IMR-90 (cell line): ENCODE results near the gene ABCB9. TPM values are rescaled to one million over a fixed set of nuclear protein-coding genes. Genes with fewer than 3 reads are reported as not detected.
A peak's percentile ranks its signal among the peaks of the same experiment; 100 is the strongest.

Experiments
- ATAC-seq: fragments of 200-7000 bp; cut with Tn5 transposase; 2 replicates; pipeline ENCODE4 v1.9.1; 2020; ENCODE audit warnings: low read depth, mild to moderate bottlenecking, moderate library complexity
- BruUV-seq: library from RNA; stranded (reverse); fragments of 400-500 nt; replicated peaks from 2 replicates; lab custom pipeline; 2021; lab: Mats Ljungman, UMichigan
- CTCF ChIA-PET: fragments of 300-600 bp; formaldehyde crosslinking; extraction: SDS; loops from one replicate; lab custom pipeline; 2021; ENCODE audit warnings: antibody characterized with exemption; lab: Yijun Ruan, JAX
- POLR2A ChIA-PET: fragments of 300-600 bp; sonication (Branson Sonifier 250); formaldehyde crosslinking; loops from one replicate; lab custom pipeline; 2022; ENCODE audit warnings: antibody characterized with exemption; ENCODE audit not compliant: unreplicated experiment; lab: Charles Lee
- DNase-seq: peaks from one replicate; pipeline ENCODE4 v3.0.0; 2013
- H2AFZ ChIP-seq: replicated peaks from 2 replicates; pipeline ENCODE3; 2013; ENCODE audit warnings: low read length, mild to moderate bottlenecking; ENCODE audit not compliant: poor library complexity
- H2AK5ac ChIP-seq: 2 replicates; pipeline ENCODE4 v1.6.1; 2013; ENCODE audit warnings: low read depth, low read length, inconsistent platforms
- H2AK9ac ChIP-seq: replicated peaks from 2 replicates; pipeline ENCODE3; 2013; ENCODE audit warnings: mild to moderate bottlenecking, low read depth, low read length, moderate library complexity; ENCODE audit not compliant: poor library complexity
- H2BK120ac ChIP-seq: 2 replicates; pipeline ENCODE4 v1.6.1; 2013; ENCODE audit warnings: low read depth, low read length, inconsistent platforms
- H2BK15ac ChIP-seq: 3 replicates; pipeline ENCODE4 v1.6.1; 2013; ENCODE audit warnings: low read depth, low read length, inconsistent platforms
- H2BK20ac ChIP-seq: 2 replicates; pipeline ENCODE4 v1.6.1; 2013; ENCODE audit warnings: low read depth, mild to moderate bottlenecking, inconsistent platforms, low read length, moderate library complexity
- H2BK5ac ChIP-seq: 2 replicates; pipeline ENCODE4 v1.6.1; 2013; ENCODE audit warnings: mild to moderate bottlenecking, low read depth, low read length, inconsistent platforms; ENCODE audit not compliant: poor library complexity, severe bottlenecking
- H3K14ac ChIP-seq: replicated peaks from 2 replicates; pipeline ENCODE4 v1.6.1; 2013; ENCODE audit warnings: low read depth, low read length, inconsistent platforms
- H3K18ac ChIP-seq: 2 replicates; pipeline ENCODE4 v1.6.1; 2013; ENCODE audit warnings: low read depth, low read length, control low read depth
- H3K23ac ChIP-seq: 2 replicates; pipeline ENCODE4 v1.6.1; 2013; ENCODE audit warnings: low read depth, low read length, inconsistent platforms
- H3K27ac ChIP-seq: 2 replicates; pipeline ENCODE4 v1.5.1; 2013; ENCODE audit warnings: mild to moderate bottlenecking, control low read depth, low read length; ENCODE audit not compliant: insufficient read depth
- H3K27me3 ChIP-seq: 2 replicates; pipeline ENCODE4 v1.6.1; 2013; ENCODE audit warnings: low read length; ENCODE audit not compliant: control insufficient read depth, insufficient read depth
- H3K36me3 ChIP-seq: 2 replicates; pipeline ENCODE4 v1.6.1; 2013; ENCODE audit warnings: low read length, mixed read lengths; ENCODE audit not compliant: control insufficient read depth, insufficient read depth
- H3K4ac ChIP-seq: 2 replicates; pipeline ENCODE4 v1.6.1; 2013; ENCODE audit warnings: low read depth, low read length, inconsistent platforms
- H3K4me1 ChIP-seq: 2 replicates; pipeline ENCODE4 v1.6.1; 2013; ENCODE audit warnings: low read length, mixed read lengths; ENCODE audit not compliant: control insufficient read depth, insufficient read depth
- H3K4me2 ChIP-seq: 2 replicates; pipeline ENCODE4 v1.6.1; 2013; ENCODE audit warnings: low read depth, mild to moderate bottlenecking, control low read depth, low read length, moderate library complexity
- H3K4me3 ChIP-seq: 2 replicates; pipeline ENCODE4 v1.5.1; 2013; ENCODE audit warnings: low read depth, mild to moderate bottlenecking, control low read depth, low read length, moderate library complexity; ENCODE audit not compliant: insufficient read depth
- H3K56ac ChIP-seq: 2 replicates; pipeline ENCODE4 v1.6.1; 2013; ENCODE audit warnings: low read length, inconsistent platforms; ENCODE audit not compliant: insufficient read depth; ENCODE audit errors: extremely low read depth
- H3K79me1 ChIP-seq, 2 experiments: 2 replicates each; pipeline ENCODE4 v1.6.1; 2013; ENCODE audit warnings: low read length in 2 of 2, inconsistent platforms in 1 of 2, low read depth in 1 of 2
- H3K9ac ChIP-seq: 2 replicates; pipeline ENCODE4 v1.6.1; 2013; ENCODE audit warnings: low read depth, low read length, control low read depth
- H3K9me1 ChIP-seq: 2 replicates; pipeline ENCODE4 v1.6.1; 2013; ENCODE audit warnings: low read length, inconsistent platforms; ENCODE audit not compliant: insufficient read depth
- H3K9me3 ChIP-seq: 2 replicates; pipeline ENCODE4 v1.6.1; 2013; ENCODE audit warnings: low read length; ENCODE audit not compliant: control insufficient read depth, insufficient read depth
- H4K20me1 ChIP-seq: 2 replicates; pipeline ENCODE4 v1.6.1; 2013; ENCODE audit warnings: low read length, inconsistent platforms; ENCODE audit not compliant: insufficient read depth
- H4K5ac ChIP-seq: 2 replicates; pipeline ENCODE4 v1.6.1; 2013; ENCODE audit warnings: mild to moderate bottlenecking, low read depth, low read length, control low read depth
- H4K8ac ChIP-seq, 2 experiments: 2 replicates each; pipeline ENCODE4 v1.6.1; 2013; ENCODE audit warnings: low read depth in 2 of 2, low read length in 2 of 2, control low read depth in 1 of 2, inconsistent platforms in 1 of 2
- H4K91ac ChIP-seq: 2 replicates; pipeline ENCODE4 v1.6.1; 2013; ENCODE audit warnings: low read depth, low read length, inconsistent platforms; ENCODE audit not compliant: insufficient read depth
- CEBPB ChIP-seq: IDR thresholded peaks from 2 replicates; pipeline ENCODE4 v1.6.1; 2012; ENCODE audit warnings: low read depth, low read length, improper control_type of control experiment
- MAZ ChIP-seq: IDR thresholded peaks from 2 replicates; pipeline ENCODE4 v1.6.1; 2012; ENCODE audit warnings: low read depth, mild to moderate bottlenecking, low read length, improper control_type of control experiment, moderate library complexity, borderline replicate concordance
- WGBS, 2 experiments: methylation state at CpG; one replicate each; pipeline versions ENCODE4 v1.1.5 to v1.1.7; 2013; ENCODE audit warnings: missing lambda C conversion rate in 2 of 2; ENCODE audit not compliant: insufficient read length in 1 of 2; ENCODE audit errors: extremely low coverage in 2 of 2; 5-methylcytosine and 5-hydroxymethylcytosine counted together
- dilution Hi-C: fragments of 300-500 bp; cut with HindIII; formaldehyde crosslinking; loops from one replicate; pipeline ENCODE4 v1.14.3; 2018; ENCODE audit warnings: low sequenced_read_pairs; ENCODE audit not compliant: unreplicated experiment
- in situ Hi-C: fragments of 300-500 bp; cut with MboI; formaldehyde crosslinking; loops from 3 replicates; pipeline ENCODE4 v1.14.3; 2019; ENCODE audit warnings: low sequenced_read_pairs, inconsistent platforms, mixed read lengths
- intact Hi-C: fragments of 100-400 bp; cut with micrococcal nuclease; formaldehyde crosslinking; loops from 2 replicates; pipeline ENCODE4 v1.10.0; 2022
- polyA plus RNA-seq, 3 experiments: library from polyadenylated mRNA; depleted of rRNA; stranded (reverse); fragments of >200 nt; gene quantifications; 2 replicates each; pipeline ENCODE4 v1.2.3, GENCODE V29; 2012; ENCODE audit warnings: low replicate concordance in 1 of 3
- total RNA-seq: library from RNA; depleted of rRNA; stranded (reverse); fragments of >200 nt; gene quantifications from 2 replicates; pipeline ENCODE4 v1.2.3, GENCODE V29; 2012
- TF ChIP-seq, protein P1 (sequence below): conservative IDR thresholded peaks from 2 replicates; pipeline ENCODE4 v1.5.1; 2012; ENCODE audit warnings: mild to moderate bottlenecking, low read depth, low read length, improper control_type of control experiment
- TF ChIP-seq, protein P2 (sequence below): fragments of 150-350 bp; IDR thresholded peaks from 2 replicates; pipeline ENCODE4 v1.6.1; 2017; ENCODE audit warnings: mild to moderate bottlenecking, antibody characterized with exemption, low read length, low read depth

Gene ABCB9
- total and polyA plus RNA-seq, 2 of the 4 experiments (the other 2 are of a cell fraction): 5.6 to 8.3 TPM

DNA sequence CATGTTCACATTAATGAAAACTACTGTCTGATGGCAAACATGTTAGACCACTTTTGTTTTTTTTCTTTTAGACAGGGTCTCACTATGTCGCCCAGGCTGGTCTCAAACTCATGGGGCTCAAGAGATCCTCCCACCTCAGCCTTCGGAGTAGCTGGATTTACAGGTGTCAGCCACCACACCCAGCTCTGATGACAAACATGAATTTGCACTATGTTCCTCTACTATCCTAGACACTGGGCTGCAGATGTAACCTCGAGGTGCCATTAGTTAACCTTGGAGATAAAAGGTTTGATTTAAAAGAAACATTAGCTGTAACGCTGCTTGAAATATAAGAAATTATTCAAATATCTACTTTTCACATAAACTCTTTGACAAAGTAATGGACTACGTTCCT is 78.4 kb downstream of the ABCB9 start:
- H3K4me1 ChIP-seq: peaks cover 32% of the 10 kb centered on the region
- 0 out of 2 replicates have a peak overlapping the region, but pooled peaks have one; percentile 20 for H2BK120ac ChIP-seq
- peaks cover 83% of the 10 kb centered on the region for H4K20me1 ChIP-seq
- no peak overlapping the region for H3K23ac ChIP-seq
- no peaks in the 10 kb centered on the region for H3K9me3 ChIP-seq
- ATAC-seq (no peak), DNase-seq (no peak)
- no peak overlapping the region for H4K91ac ChIP-seq
- dilution Hi-C loops: no loop called here
- 0 out of 2 replicates have a peak overlapping the region, but pooled peaks have one; percentile 17 for H2BK20ac ChIP-seq
- TF ChIP-seq, protein P1, sequence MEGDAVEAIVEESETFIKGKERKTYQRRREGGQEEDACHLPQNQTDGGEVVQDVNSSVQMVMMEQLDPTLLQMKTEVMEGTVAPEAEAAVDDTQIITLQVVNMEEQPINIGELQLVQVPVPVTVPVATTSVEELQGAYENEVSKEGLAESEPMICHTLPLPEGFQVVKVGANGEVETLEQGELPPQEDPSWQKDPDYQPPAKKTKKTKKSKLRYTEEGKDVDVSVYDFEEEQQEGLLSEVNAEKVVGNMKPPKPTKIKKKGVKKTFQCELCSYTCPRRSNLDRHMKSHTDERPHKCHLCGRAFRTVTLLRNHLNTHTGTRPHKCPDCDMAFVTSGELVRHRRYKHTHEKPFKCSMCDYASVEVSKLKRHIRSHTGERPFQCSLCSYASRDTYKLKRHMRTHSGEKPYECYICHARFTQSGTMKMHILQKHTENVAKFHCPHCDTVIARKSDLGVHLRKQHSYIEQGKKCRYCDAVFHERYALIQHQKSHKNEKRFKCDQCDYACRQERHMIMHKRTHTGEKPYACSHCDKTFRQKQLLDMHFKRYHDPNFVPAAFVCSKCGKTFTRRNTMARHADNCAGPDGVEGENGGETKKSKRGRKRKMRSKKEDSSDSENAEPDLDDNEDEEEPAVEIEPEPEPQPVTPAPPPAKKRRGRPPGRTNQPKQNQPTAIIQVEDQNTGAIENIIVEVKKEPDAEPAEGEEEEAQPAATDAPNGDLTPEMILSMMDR: no peak
- TF ChIP-seq CEBPB: no peak
- TF ChIP-seq, protein P2, sequence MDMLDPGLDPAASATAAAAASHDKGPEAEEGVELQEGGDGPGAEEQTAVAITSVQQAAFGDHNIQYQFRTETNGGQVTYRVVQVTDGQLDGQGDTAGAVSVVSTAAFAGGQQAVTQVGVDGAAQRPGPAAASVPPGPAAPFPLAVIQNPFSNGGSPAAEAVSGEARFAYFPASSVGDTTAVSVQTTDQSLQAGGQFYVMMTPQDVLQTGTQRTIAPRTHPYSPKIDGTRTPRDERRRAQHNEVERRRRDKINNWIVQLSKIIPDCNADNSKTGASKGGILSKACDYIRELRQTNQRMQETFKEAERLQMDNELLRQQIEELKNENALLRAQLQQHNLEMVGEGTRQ: no peak
- no peak for TF ChIP-seq MAZ
- intact Hi-C loops: no loop called here
- WGBS, 2 experiments: 100% methylated on average over 1 of the region's 5 CpGs; no CpG with 5 or more reads in 1 of the 2 experiments
- H3K27ac ChIP-seq: no peak overlapping the region
- POLR2A ChIA-PET: no interaction called here
- H2AFZ ChIP-seq: no peak overlapping the region
- peaks cover 19 to 85% of the 10 kb centered on the region in 2 experiments; a peak in 3 of 4 replicates for H3K79me1 ChIP-seq
- H2AK9ac ChIP-seq: no peak overlapping the region
- H3K9ac ChIP-seq: no peak overlapping the region
- no peak overlapping the region for H4K5ac ChIP-seq
- CTCF ChIA-PET: interaction anchor here (0.9 to 1.1 kb wide), 2 partner anchors 16 to 28 kb away, joined by 3 to 4 read pairs; no protein-coding TSS in a partner anchor
- no peaks in the 10 kb centered on the region for H3K27me3 ChIP-seq
- H3K56ac ChIP-seq: no peak overlapping the region
- H2BK5ac ChIP-seq: peak overlapping the region; percentile 69
- no TSS peak for BruUV-seq
- H3K9me1 ChIP-seq: peaks cover 34% of the 10 kb centered on the region
- H3K36me3 ChIP-seq: no peaks in the 10 kb centered on the region
- no peak overlapping the region for H4K8ac ChIP-seq
- H2BK15ac ChIP-seq: peak overlapping the region; percentile 57
- peak overlapping the region; percentile 59; the same call in 1 of the 2 replicates for H2AK5ac ChIP-seq
- no peak overlapping the region for H3K4ac ChIP-seq
- no peak overlapping the region; the same call in 1 of the 2 replicates for H3K14ac ChIP-seq
- no peak overlapping the region for H3K4me3 ChIP-seq
- no peak overlapping the region for H3K18ac ChIP-seq
- in situ Hi-C loops: no loop called here
- no peak overlapping the region; the same call in 1 of the 2 replicates for H3K4me2 ChIP-seq
